LNCaP clone FGC (cell line): Measurements from ENCODE around the gene GGTA1.

Experiments used
- DNase-seq: peaks from one replicate; pipeline ENCODE4 v3.0.0-alpha.2; 2011; ENCODE audit warnings: low read depth
- H3K4me3 ChIP-seq: 2 replicates; pipeline ENCODE4 v1.5.1; 2011; ENCODE audit warnings: mild to moderate bottlenecking, low read depth, low read length, control low read depth
- TF ChIP-seq, protein P1 (sequence below): IDR thresholded peaks from 2 replicates; pipeline ENCODE4 v1.5.1; 2012; ENCODE audit warnings: mild to moderate bottlenecking; ENCODE audit not compliant: control insufficient read depth, insufficient read depth; ENCODE audit errors: extremely low read depth

Gene GGTA1

DNA sequence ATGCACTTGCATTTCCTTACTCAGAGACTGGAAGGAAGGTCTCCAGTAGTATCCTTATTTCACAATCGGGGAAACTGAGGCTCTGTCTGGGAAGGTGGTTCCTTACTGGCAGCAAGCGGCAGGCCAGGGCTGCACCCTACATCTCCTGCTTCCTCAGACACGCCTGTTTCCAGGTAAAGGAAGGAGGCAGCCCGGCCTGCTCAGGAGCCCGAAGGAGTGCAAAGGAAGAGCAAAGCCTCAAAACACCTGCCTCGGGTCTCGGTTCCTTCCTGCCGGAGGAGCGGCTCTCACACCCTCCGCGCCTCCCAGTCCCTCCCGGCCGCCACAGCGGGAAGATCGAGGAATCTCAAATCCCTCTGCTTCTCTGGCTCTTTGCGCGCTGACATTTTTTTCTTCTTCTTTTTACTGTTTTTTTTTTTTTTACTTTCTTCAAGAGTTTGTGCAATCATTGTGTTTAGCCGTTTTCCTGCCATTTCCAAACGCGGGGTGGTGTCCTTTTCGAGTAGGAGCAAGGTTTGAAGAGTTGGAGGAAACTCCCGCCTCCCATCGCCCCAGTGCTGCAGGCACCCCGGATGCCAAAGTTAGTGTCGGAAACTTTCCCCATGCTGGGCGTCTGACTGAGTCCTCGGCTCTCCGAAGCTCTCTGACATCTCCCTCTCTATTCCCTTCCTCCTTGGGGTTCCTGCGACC lies 1.0 kb downstream of the GGTA1 start:
- no peak for DNase-seq
- H3K4me3 ChIP-seq: no peak overlapping the region
- TF ChIP-seq, protein P1, sequence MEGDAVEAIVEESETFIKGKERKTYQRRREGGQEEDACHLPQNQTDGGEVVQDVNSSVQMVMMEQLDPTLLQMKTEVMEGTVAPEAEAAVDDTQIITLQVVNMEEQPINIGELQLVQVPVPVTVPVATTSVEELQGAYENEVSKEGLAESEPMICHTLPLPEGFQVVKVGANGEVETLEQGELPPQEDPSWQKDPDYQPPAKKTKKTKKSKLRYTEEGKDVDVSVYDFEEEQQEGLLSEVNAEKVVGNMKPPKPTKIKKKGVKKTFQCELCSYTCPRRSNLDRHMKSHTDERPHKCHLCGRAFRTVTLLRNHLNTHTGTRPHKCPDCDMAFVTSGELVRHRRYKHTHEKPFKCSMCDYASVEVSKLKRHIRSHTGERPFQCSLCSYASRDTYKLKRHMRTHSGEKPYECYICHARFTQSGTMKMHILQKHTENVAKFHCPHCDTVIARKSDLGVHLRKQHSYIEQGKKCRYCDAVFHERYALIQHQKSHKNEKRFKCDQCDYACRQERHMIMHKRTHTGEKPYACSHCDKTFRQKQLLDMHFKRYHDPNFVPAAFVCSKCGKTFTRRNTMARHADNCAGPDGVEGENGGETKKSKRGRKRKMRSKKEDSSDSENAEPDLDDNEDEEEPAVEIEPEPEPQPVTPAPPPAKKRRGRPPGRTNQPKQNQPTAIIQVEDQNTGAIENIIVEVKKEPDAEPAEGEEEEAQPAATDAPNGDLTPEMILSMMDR: no peak

DNA sequence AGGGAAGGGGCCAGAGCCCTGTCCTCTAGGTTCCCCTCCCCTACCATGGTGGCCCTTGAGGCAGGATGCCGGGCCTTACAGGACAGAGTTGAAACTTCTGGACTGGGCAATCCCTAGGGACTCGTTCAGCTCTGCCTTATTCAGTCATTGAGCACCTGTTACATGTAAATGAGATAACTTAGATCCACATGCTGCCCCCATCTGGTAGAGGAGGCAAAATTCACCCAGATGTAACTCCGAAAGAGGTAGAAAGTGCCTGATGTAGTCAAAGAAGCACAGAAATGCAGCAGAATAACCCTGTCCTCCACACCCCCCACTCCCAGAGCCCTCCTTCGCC lies 1.5 kb downstream of the GGTA1 start:
- TF ChIP-seq, protein P1: peak; percentile 72
- peak; percentile 48 for DNase-seq
- no peak overlapping the region for H3K4me3 ChIP-seq

DNA sequence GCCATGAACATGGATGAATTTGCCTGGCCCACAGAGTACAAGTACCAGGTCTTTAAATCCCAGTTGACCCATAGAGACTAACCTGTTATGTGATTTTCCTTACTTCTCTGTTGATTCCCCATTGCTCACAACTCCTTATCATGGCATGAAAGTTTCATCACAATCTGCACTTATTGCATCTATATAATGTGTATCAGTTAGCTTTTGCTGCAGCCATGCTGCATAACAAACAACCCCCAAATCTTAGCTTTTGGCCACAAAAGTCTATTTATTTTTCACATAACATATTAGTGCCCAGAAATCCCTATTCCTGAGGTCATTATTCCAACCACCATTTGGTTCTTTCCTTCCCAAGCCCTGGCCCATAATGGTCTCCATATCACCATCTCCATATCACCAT lies 3.7 kb downstream of the GGTA1 start:
- TF ChIP-seq, protein P1: no peak
- no peak for DNase-seq
- H3K4me3 ChIP-seq: no peak overlapping the region

DNA sequence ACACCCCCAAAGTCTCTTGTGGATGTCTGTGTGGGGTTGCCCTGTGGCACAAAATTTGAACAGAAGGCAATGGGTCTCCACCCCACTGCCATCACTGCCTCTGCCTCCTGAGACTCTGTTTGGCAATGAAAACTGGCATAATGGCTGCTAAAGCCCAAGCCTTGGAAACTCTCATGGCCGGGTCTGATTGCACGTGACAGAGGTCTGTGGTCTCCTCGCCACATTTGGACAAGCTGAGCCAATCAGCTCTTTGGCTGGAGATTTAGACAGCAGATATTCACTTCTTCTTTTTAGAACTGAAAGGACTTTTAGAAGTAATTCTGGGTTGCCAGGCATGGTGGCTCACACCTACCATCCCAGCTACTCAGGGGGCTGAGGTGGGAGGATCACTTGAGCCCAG lies 5.5 kb downstream of the GGTA1 start:
- TF ChIP-seq, protein P1: no peak
- DNase-seq: no peak

DNA sequence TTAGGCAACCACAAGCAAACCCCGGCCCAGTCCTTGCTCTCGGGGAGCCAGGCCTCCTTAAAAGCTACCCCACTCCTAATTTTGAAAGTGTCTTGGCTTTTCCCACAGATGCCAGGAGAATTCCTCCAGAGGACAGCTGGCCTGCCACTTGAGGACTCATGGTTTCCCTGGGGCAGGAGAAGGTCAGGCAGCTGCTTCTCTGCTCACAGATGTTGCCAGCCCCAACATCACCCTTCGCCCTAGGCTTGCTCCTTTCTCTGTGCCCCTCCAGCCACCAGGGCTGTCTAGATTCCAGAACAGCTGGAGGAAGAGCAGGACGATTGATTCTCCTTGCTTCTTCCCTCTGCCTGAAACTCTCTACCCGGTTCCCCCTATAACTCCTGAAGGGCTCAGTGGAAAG lies 8.5 kb downstream of the GGTA1 start:
- TF ChIP-seq, protein P1: no peak
- no peak for DNase-seq
- no peak overlapping the region for H3K4me3 ChIP-seq

More for the DNA sequence above, 5.5 kb downstream of the GGTA1 start:
- no peak overlapping the region for H3K4me3 ChIP-seq

DNA sequence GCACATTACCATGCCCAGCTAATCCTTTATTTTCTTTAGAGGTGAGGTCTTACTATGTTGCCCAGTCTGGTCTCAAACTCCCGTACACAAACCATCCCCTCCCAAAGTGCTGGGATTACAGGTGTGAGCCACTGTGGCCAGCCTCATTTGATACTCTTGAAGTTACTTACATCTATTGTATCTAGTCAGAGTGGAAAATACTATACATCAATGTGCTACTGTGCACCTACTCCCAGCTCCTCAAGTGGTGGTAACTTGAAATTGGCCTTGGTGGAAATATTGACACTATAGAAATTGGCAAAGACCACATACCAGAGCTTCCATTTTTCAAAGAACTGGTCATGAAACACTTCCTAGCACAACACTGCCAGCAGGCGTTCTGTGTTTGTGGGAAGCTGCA lies 10.3 kb downstream of the GGTA1 start:
- H3K4me3 ChIP-seq: no peak overlapping the region
- TF ChIP-seq, protein P1: no peak
- DNase-seq: no peak

DNA sequence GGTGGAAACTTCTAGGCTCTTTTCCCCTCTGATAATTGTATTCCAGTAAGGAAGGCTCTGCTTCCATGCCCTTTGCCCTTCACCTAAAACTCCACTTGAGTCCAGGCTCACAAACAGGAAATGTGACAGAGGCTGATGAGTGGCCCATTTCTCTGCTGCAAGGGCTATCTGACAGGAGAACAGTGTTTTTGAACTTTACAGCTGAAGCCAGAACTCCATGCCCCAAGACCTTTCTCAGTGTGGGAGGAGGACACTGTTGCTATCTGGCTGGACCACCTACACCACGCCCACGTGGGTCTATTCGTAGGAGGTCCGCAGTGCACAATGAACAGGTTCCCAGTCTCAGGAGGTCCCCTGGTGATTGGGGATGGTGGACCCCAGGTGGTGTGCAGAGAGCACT lies 13.6 kb downstream of the GGTA1 start:
- H3K4me3 ChIP-seq: no peak overlapping the region
- TF ChIP-seq, protein P1: no peak
- DNase-seq: no peak
